ENCODE results near the gene CETP. TPM values are rescaled to one million over a fixed set of nuclear protein-coding genes. Genes with fewer than 3 reads are reported as not detected.
A peak's percentile ranks its signal among the peaks of the same experiment; 100 is the strongest.

CETP gene
- total RNA-seq, 2 donors from 2014 or later, result 0.36 TPM; not detected in 1

GRCh38 chr16:56950881-56951771 is 10.6 kb upstream of the CETP start:
- peaks cover 53% of the 10 kb centered on the region for H3K4me1 Mint-ChIP-seq (ENCODE audit: low read depth)
- ATAC-seq (replicated peaks in 1 of 2) (peak; percentile 68 to 73), DNase-seq (peak; percentile 74 to 76)
- peaks cover 0 to 15% of the 10 kb centered on the region in 2 donors for H3K36me3 Mint-ChIP-seq (ENCODE audit: insufficient read depth in 2 of 2)
- peak overlapping the region; percentile 62 for H3K27ac Mint-ChIP-seq
- no peak overlapping the region for H3K4me3 Mint-ChIP-seq
- no peaks in the 10 kb centered on the region for H3K27me3 Mint-ChIP-seq (ENCODE audit: low read depth)
- H3K9me3 Mint-ChIP-seq, result no peaks in the 10 kb centered on the region

DNA sequence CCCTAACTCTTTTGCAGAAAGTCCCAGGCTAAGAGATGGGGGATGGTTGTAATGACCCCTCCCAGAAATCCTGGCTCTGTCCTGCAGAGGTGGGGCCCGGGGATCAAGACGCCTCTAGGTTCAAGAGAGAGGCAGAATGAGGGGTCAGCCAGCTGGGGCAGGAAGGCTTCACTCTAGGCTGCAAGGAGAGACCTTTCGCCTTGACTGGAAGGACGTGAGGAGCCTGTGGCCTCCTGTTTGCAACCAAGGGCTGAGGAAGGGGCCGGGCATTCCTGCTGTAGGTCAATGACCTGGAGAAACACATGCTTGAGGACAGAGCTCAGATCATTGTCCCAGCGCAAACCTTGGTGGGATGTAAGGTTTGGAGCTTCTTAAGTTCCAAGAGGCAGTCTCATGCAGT is 8.7 kb upstream of the CETP start:
- H3K4me1 Mint-ChIP-seq (ENCODE audit: low read depth), result peaks cover 38% of the 10 kb centered on the region
- H3K27me3 Mint-ChIP-seq (ENCODE audit: low read depth), result no peaks in the 10 kb centered on the region
- H3K9me3 Mint-ChIP-seq, result no peaks in the 10 kb centered on the region
- H3K36me3 Mint-ChIP-seq (ENCODE audit: insufficient read depth in 2 of 2), result peaks cover 0 to 5% of the 10 kb centered on the region in 2 donors
- no peak overlapping the region for H3K27ac Mint-ChIP-seq
- no peak for ATAC-seq (replicated peaks in 1 of 2)
- H3K4me3 Mint-ChIP-seq, result no peak overlapping the region
- no peak for DNase-seq

DNA sequence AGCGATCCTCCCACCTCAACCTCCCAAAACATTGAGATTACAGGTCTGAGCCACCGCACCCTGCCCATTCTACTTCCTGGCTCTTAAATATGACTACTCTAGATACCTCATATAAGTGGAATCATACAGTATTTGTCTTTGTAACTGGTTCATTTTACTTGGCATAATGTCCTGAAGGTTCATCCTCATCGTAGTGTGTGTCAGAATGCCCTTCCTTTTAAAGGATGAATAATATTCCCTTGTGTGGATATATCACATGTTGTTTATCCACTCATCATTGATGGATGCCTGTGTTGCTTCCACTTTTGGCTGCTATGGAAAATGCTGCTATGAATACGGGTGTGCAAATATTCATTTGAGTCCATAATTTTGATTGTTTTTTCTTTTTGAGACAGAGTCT is 5.7 kb upstream of the CETP start:
- Mint-ChIP-seq H3K9me3 (no peaks in the 10 kb centered on the region), H3K4me3 (no peak overlapping the region), H3K4me1 (ENCODE audit: low read depth) (peaks cover 11% of the 10 kb centered on the region), H3K27me3 (ENCODE audit: low read depth) (no peaks in the 10 kb centered on the region), H3K27ac (no peak overlapping the region), H3K36me3 (ENCODE audit: insufficient read depth in 2 of 2) (no peaks in the 10 kb centered on the region)
- no peak for DNase-seq
- no peak for ATAC-seq (replicated peaks in 1 of 2)

- DNase-seq, result no peak
- no peak overlapping the region for H3K4me3 Mint-ChIP-seq
- H3K9me3 Mint-ChIP-seq, result no peaks in the 10 kb centered on the region
- peaks cover 4% of the 10 kb centered on the region for H3K4me1 Mint-ChIP-seq (ENCODE audit: low read depth)
- ATAC-seq (replicated peaks in 1 of 2), result no peak
- H3K27me3 Mint-ChIP-seq (ENCODE audit: low read depth), result no peaks in the 10 kb centered on the region
- no peak overlapping the region for H3K27ac Mint-ChIP-seq
- no peaks in the 10 kb centered on the region for H3K36me3 Mint-ChIP-seq (ENCODE audit: insufficient read depth in 2 of 2)
Measured at GRCh38 chr16:56956756-56957155, 5.0 kb upstream of the CETP start.

DNA sequence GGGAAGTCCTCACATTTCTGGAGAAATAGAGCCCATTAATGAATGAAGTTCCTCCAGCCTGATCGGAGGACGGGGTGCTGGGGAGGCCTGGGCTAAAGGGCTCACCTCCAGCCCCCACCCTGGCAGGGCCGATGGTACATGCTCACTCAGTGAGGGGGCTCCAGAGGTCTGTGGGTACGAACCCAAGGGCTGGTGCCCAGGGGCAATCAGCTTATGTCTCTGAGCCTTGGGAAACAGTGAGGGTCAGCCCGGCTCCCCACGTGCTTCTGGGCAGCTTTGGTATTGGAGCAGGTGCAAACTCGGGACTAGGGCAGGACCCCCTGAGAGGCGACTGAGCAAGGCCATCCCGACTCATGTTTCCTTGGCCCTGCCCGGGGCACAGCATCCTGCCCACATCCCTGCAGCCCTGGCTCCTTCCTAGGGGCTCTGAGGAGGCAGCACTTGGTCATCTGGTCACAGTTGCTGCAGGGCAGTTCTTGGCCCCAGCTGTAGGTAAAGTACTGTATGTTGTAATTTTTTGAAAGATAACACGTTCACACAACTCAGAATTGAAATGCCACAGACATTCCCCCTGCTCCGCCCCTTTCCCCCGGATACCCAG is 969 bp upstream of the CETP start:
- Mint-ChIP-seq H3K4me1 (ENCODE audit: low read depth) (peaks cover 21% of the 10 kb centered on the region), H3K36me3 (ENCODE audit: insufficient read depth in 2 of 2) (no peaks in the 10 kb centered on the region), H3K9me3 (no peaks in the 10 kb centered on the region), H3K4me3 (no peak overlapping the region), H3K27ac (no peak overlapping the region), H3K27me3 (ENCODE audit: low read depth) (no peaks in the 10 kb centered on the region)
- ATAC-seq (replicated peaks in 1 of 2) (no peak), DNase-seq (no peak)

DNA sequence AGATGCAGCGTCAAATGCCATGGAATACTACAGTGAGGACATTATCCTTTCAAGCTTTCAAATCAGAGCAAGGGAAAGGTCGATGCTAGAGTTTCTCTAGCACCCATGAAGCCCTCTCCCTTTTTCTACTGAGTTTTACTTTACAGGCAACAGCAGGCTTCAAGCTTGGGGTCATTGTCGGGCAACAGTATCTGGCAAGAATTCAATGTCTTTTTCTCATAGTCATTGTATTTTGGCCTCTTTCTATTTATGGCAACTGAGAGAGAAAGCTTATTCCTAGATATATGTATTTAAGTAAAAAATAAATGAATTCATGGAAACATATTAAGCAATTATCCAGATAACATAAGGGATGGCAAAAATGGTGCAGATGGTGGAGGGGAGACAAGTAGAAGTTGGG is 364 bp upstream of the CETP start:
- no peak for ATAC-seq (replicated peaks in 1 of 2)
- H3K36me3 Mint-ChIP-seq (ENCODE audit: insufficient read depth in 2 of 2), result no peaks in the 10 kb centered on the region
- no peak overlapping the region for H3K27ac Mint-ChIP-seq
- no peak overlapping the region for H3K4me3 Mint-ChIP-seq
- H3K9me3 Mint-ChIP-seq, result no peaks in the 10 kb centered on the region
- peaks cover 24% of the 10 kb centered on the region for H3K4me1 Mint-ChIP-seq (ENCODE audit: low read depth)
- DNase-seq, result no peak
- H3K27me3 Mint-ChIP-seq (ENCODE audit: low read depth), result no peaks in the 10 kb centered on the region

DNA sequence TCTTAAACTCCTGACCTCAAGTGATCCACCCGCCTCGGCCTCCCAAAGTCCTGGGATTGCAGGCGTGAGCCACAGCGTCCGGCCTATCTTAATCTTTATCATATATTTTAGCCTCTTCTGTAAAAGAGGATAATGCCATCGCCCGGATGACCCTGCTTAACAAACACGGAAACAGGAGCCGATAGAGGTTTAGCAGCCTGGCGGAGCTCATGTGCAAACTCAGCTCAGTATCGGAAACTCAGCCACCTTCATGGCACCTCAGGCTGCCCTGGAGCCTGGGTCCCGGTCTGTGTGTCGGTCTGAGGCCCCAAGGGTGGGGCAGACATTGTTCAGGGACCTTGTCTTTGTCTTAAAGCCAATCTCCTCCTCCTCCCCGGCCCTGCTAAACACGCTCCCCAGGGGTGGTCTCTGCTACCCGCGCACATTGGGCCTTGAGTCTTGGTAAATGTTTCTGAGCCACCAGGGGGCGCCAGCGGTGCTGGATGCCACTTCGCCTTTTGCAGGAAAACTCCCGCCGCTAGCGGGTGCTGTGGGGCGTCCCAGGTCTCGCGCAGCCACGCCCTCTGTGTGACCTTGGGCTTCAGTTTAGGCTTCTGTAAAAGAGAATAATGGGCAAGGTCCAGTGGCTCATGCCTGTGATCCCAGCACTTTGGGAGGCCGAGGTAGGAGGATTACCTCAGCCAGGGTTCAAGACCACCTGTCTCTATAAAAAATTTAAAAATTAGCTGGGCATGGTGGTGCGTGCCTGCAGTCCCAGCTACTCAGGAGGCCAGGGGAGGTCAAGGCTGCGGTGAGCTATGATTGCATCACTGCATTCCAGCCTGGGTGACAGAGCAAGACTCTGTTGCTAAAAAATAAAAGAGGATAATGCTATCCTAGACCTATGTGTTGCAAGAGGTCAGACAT is 2.7 kb downstream of the CETP start:
- Mint-ChIP-seq H3K27ac (peak overlapping the region; percentile 83), H3K27me3 (ENCODE audit: low read depth) (no peaks in the 10 kb centered on the region), H3K9me3 (no peaks in the 10 kb centered on the region), H3K36me3 (ENCODE audit: insufficient read depth in 2 of 2) (no peaks in the 10 kb centered on the region), H3K4me3 (no peak overlapping the region), H3K4me1 (ENCODE audit: low read depth) (peaks cover 19% of the 10 kb centered on the region)
- DNase-seq (peak; percentile 96 to 98), ATAC-seq (replicated peaks in 1 of 2) (peak; percentile 90 to 92)

GRCh38 chr16:56965149-56966092 is 3.7 kb downstream of the CETP start:
- H3K27ac Mint-ChIP-seq, result peak overlapping the region; percentile 83
- no peaks in the 10 kb centered on the region for H3K36me3 Mint-ChIP-seq (ENCODE audit: insufficient read depth in 2 of 2)
- ATAC-seq (replicated peaks in 1 of 2) (no peak), DNase-seq (no peak)
- H3K4me3 Mint-ChIP-seq, result peak overlapping the region in 1 of 2 donors; percentile 25
- no peaks in the 10 kb centered on the region for H3K27me3 Mint-ChIP-seq (ENCODE audit: low read depth)
- H3K9me3 Mint-ChIP-seq, result no peaks in the 10 kb centered on the region
- H3K4me1 Mint-ChIP-seq (ENCODE audit: low read depth), result peaks cover 19% of the 10 kb centered on the region

DNA sequence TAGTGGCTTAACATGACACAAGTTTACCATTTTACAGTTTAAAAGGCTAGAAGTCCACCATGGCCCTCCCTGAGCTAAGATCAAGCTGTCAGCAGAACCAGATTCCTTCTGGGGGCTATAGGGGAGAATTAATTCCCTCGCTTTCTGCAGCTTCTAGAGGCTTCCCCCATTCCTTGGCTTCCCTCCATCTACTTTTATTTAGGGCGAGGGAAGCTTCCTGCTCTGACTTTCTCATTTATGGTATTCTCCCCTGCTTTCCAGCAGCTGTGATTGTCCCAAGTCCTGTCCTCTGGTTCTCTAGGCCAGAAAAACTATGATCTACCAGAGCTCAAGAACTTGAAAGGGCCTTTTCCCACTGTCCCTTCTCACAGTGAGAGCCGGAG is 4.3 kb downstream of the CETP start:
- Mint-ChIP-seq H3K27ac (peak overlapping the region; percentile 74), H3K36me3 (ENCODE audit: insufficient read depth in 2 of 2) (no peaks in the 10 kb centered on the region), H3K4me1 (ENCODE audit: low read depth) (peaks cover 19% of the 10 kb centered on the region), H3K4me3 (peak overlapping the region in 1 of 2 donors; percentile 25), H3K27me3 (ENCODE audit: low read depth) (no peaks in the 10 kb centered on the region), H3K9me3 (no peaks in the 10 kb centered on the region)
- no peak for ATAC-seq (replicated peaks in 1 of 2)
- DNase-seq, result no peak

GRCh38 chr16:56967733-56968132 is 6.0 kb downstream of the CETP start:
- H3K36me3 Mint-ChIP-seq (ENCODE audit: insufficient read depth in 2 of 2), result no peaks in the 10 kb centered on the region
- no peak overlapping the region for H3K27ac Mint-ChIP-seq
- H3K4me1 Mint-ChIP-seq (ENCODE audit: low read depth), result peaks cover 19% of the 10 kb centered on the region
- no peak overlapping the region for H3K4me3 Mint-ChIP-seq
- DNase-seq (no peak), ATAC-seq (replicated peaks in 1 of 2) (no peak)
- H3K9me3 Mint-ChIP-seq, result no peaks in the 10 kb centered on the region
- H3K27me3 Mint-ChIP-seq (ENCODE audit: low read depth), result no peaks in the 10 kb centered on the region

DNA sequence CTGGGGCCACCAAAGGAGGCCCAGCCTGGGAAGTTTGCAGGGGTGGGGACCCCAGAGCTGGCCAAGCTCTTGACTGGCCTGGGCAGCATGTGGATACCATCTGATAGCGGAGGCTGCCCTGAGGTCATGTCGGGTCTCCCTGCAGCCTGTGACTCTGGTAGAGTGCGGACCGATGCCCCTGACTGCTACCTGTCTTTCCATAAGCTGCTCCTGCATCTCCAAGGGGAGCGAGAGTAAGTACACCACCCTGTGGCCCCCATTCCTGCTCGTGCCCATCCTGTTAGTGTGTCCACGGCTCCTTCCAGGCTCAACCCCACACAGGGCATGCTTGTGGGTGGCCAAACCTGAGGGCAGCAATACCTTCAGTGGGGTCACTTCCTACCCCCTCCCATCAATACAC is 8.0 kb downstream of the CETP start:
- Mint-ChIP-seq H3K27me3 (ENCODE audit: low read depth) (no peaks in the 10 kb centered on the region), H3K9me3 (no peaks in the 10 kb centered on the region), H3K27ac (no peak overlapping the region), H3K4me3 (no peak overlapping the region), H3K4me1 (ENCODE audit: low read depth) (peaks cover 27% of the 10 kb centered on the region), H3K36me3 (ENCODE audit: insufficient read depth in 2 of 2) (no peaks in the 10 kb centered on the region)
- no peak for ATAC-seq (replicated peaks in 1 of 2)
- DNase-seq, result no peak
